Epidermal melanocyte (primary cell): ENCODE data around the gene GAS6.
"Not testable (repeated sequence)": the region's sequence is repeated elsewhere in the genome, so short reads cannot be mapped to it uniquely, and the experiment has no call there.

Experiments
- DNase-seq: peaks from one replicate; pipeline ENCODE4 v3.0.0; 2011; ENCODE audit warnings: low spot score; ENCODE audit not compliant: insufficient read length

Gene GAS6

DNA sequence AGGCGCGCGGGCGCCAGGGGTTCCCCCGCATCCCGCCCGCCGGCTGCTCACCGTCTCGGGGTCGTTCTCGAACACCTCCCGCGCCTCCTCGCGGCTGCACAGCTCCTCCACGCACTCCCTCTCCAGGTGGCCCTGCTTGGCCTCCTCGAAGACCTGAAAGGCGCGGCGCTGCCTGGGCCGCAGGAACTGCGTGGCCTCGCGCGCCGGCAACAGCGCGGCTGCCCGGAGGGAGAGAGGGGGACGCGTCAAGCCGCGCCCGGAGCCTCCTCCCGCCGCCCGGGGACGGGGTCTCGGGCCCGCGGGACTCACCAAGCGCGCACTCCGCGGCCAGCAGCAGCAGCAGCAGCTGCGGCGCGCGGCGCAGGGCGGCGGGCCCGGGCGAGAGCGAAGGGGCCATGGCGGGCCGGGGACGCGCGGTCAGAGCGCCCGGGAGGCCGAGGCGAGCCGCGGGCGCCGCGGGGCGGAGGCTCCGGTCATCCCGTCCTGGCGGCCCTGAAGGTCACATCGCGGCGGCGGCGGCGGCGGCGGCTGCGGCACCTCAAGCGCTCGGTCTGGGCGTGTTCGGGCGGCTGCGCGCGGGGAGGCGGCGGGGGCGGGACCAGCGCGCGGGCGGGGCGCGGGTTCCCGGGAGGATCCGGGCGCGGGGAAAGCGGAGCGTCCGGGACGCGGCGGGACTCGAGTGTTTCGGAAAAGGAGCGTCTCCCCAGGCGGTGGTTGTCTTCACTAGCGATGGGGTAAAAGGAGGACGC lies at the start of gene GAS6:
Gene GAS6, minus strand, starts transcription at position 553 of the 749 bp plus-strand sequence. Its CDS starts 156 bp downstream, at position 397.
- DNase-seq: peak; percentile 58

DNA sequence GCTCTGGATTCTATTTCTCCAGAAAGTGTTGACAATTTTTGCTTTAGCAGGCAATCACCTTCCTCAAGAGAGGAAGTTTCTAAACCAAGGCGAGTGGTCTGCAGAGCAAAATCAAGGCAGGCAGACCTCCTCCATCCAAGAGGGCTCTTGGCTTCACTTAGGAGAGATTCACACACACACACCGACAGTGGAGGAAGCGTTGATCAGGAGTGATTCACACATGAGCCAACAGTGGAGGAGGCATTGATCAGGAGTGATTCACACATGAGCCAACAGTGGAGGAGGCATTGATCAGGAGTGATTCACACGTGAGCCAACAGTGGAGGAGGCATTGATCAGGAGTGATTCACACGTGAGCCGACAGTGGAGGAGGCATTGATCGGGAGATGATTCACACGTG lies 49.5 kb upstream of the GAS6 start:
- not testable (repeated sequence) for DNase-seq

DNA sequence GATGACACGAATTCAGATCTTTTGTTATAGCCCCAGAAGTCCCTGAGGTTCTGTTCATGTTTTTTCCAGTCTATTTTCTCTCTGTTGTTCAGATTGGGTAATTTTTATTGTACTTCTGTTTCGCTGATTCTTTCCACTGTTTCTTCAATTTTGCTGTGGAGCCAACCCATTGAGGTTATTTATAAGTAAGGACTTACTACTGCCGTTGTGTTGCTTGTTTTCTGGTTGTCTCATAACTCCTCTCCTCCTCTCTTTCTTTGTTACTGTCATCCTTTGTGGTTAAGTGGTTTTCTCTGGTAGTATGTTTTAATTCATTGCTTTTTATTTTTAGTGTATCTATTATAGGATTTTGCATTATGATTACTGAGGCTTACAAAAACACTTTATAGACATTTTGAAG lies 48.7 kb upstream of the GAS6 start:
- DNase-seq: no peak

DNA sequence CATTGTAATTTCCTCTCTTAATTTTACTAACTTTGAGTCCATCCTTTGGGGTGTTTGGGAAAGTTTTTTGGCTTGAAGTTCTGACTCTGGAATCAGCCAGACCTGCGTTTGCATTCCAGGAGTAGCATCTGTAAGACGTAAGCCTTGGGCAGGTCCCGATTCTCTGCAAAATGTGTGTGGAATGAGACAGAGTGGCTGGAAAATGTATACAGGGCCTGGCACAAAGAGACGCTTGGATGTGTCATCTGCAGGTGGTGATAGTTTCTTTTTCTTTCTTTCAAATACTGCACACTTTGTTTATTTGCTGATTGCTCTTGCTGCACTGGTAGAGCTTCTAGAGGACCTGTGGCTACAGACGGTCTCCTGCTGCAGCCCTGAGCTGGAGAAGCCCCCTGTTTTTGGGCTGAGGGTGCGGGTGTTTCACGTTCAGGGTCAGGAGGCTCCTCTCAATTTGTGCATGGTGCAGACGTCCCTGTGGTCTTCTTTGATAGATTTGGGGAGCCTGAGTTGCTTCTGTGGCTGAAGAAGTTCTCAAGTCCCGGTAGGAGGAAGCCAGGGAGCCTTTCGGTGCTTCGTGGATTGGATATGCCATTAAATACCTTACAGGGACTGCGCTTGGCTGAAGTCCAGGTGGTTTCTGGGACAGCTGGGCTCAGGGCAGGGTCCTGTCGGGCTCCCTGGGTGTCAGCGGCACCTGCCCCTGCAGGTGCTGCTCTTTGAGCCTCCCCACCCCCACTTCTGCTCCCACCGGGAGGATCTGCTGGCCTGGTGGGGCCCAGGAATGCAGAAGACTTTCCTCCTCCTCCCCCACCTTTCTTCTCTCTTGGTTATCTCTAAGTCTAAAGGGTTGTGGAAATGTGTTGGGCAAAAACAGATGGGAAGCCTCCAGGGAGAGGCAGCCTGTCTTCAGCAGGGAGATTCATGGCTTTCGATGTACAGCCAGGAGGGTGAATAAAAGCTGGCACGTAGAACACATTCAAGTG lies 44.0 kb upstream of the GAS6 start:
- no peak for DNase-seq

DNA sequence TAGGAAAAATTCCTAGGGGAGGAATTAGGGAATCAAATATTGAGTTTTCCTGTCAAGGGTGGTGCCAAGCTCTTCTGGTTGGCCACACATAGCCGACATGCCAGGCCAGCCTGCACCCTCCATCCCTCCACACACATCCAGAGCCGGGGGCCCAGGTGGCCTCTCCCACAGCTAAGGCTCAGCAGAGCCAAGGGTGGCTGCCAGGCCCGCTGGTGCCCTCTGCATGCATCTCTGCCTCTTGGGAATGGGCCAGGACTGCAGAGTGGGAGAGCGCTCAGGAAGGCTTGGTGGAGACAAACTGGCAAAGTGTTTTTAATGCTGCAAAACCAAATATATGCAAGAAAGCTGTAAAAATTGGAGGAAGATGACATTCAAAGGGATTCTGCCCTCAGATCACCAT lies 42.7 kb upstream of the GAS6 start:
- DNase-seq: no peak

DNA sequence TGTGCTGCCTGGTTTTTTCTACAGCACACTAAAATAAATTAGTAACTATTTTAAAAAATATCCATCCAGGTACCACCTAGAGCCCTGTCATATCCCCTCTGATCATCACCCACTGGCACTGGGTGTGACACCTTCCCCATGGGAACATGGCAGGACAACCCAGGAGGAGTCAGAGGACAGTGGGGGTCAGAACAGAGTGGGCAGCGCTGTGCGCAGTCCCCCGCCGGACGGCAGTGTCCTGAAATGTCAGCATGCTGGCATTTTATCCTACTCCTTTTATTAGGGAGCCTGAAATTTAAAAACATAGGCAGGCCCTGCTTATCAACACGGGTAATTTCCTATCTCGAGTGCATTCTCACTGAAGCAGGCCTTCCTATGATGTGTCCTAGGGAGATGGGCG lies 42.1 kb upstream of the GAS6 start:
- DNase-seq: no peak

DNA sequence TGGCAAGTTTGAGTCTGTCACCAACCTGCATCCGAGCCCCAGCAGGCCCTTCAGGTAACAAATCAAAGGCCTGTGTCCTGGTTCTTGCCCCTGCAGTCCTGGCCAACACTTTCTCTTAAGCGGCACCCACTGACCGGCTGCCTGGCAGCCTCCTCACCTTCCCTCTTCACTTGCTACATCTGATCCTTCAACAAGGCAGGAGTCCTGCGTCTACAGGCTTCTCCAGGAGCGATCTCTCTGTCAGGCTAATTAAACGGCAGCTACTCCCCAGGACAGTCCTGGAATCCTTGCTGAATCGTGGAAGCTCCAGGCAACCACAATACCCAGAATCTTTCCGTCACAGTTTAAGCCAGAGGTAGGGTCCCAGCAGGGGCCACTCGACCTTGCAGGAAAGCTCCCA lies 41.1 kb upstream of the GAS6 start:
- DNase-seq: no peak

DNA sequence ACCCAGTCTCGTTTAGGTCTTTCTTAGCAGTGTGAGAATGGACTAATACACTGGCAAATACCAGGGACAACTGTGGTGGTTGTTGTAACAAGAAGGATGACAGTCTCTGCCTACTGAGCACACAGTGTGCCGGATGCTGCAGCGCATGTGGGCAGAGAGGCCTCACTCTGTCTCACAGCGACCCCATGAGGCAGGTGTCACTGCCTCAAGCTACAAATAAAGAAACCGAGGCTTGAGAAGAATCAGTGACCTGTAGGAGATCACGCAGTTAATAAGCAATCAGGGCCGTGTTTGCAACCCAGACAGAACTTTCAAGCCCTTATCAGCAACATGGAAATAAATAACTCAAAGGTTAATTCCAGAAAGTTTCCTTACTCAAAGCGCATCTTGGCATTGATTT lies 40.5 kb upstream of the GAS6 start:
- DNase-seq: no peak

DNA sequence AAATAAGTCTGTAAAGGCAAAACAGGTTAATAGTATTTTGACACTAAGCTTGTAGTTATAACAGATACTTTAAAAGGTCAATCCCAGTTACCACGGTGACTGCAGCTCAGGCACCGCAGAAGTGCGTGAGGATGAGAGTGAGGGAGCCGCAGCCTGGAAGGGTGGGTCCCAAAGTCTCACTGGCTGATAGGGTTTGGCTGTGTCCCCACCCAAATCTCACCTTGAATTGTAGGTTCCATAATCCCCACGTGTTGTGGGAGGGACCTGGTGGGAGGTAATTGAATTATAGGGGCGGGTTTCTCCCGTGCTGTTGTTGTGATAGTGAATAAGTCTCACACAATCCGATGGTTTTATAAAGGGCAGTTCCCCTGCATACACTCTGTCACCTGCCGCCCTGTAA lies 40.0 kb upstream of the GAS6 start:
- no peak for DNase-seq

DNA sequence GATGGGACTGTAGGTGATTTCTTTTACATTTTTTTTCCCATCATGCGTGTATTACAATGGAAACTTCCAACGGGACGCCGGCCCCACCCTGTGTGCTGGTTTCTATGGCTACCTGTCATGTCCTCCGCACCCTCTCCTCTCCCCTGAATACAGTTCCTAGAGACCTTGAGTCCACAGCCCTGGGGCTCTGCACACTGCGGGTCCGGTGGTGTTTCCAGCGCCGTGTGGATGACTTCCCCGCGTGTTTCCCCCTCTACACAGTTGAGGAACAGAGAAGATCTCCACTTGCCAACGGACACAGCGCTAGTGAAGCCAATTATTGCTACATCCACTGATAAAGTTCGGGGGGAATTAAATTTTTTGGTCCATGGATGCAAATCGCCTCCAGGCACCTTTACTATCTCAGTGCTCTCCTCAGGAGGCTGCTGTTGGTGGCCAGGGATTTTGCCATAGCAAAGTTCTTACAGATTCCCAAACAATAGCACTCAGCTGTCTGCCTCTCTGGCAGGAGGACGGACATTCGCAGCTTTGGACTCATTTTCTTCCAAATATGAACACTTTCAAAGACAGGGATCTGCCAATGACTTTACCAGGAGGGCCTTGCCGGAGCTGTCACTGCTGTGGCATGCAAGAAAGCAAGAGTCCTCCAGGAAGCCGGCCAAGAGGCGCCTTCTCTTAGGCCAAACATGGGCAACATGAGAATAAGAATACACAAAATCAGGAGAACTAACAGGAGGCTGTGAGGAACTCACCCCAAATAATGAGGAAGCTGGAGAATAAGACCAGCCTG lies 39.3 kb upstream of the GAS6 start:
- DNase-seq: no peak

DNA sequence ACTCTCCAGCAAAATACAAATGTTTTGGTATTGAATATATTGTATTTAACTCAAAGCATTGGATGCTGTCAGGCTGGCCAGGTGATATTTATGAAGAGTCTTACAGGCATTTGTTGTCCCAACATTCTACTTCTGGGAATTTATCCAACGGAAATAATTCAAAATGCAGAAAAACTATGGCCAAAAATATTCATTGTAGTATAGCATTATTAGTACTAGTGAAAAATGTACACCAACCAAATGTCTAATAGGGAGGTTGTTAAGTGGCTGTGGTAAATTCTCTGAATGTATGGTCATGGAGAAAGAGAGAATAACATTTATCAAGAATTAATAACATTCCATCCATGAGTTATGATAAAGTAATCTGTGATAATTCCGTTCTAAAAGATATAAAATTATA lies 38.6 kb upstream of the GAS6 start:
- no peak for DNase-seq

DNA sequence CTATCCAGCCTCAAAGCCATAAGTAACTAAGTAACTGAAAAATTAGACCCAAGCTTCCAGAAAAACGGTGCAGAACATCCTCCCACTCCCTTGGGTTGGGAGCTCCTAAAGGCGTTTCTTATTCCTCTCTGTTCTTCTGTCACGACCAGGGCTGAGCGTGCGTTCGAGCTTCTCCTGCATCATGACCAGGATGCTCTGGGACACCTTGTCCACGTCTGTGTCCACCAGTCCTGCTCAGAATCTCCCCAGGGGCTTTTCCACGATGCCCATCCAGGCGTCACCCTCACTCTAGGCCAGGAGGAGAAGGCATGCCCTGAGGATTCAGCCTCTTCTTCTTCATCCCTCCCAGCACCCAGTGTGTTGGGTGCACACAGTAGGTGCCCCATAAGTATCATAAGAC lies 37.8 kb upstream of the GAS6 start:
- no peak for DNase-seq

DNA sequence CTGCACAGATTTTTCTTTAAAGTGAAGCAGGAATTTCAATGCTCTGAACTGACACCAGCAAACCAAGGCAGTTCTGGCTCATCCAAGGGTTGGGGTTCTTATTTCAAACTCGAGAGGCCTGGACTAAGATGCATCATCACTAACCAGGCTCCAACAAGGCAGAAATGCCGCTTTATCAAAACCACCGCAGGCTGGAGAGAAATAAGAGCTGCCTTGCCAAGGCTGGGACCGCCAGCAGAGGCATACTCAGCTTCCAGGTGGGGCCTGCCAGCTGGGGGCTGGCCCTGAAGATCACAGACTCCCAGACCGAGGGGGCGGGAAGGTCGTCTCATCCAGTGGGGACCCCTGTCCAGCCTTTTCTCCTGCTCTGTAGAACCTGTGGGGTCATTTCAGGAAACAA lies 37.4 kb upstream of the GAS6 start:
- no peak for DNase-seq

DNA sequence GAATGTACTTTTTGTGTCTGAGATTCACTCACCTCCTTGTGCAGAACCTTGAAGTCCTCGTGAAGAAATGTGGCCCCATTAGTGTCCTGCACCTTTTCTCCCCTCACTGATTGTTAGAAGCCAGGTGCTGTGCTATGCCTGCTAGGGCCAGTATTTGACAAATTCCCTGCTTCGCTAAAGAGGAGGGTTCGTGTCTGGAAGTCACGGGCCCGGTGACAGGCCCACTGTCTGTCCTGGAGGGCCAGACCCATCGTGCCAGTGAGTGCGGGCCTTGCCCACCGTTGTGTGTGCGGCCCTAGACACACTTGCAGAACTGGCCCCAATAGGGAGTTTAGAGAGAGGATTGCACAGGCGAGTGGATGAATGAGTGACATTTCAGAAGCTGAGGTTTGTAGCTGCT lies 36.8 kb upstream of the GAS6 start:
- no peak for DNase-seq

DNA sequence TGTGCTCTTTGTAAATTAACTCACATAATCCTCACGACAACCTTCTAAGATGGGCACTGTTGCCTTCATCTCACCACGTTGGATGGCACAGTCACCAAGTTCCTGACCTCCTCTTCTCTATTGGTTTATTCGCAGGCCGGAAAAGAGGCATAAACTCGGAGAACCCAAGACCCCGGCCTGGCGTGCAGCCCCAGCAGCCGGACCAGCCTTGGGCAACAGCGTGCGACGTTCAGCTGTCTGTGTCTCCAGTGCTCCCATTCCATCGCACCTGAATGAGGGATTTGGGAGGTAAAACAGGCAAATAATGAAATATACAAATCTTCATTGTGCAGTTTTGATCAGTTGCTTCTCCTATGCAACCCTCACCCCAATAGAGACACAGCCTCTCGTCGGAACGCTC lies 34.5 kb upstream of the GAS6 start:
- no peak for DNase-seq

DNA sequence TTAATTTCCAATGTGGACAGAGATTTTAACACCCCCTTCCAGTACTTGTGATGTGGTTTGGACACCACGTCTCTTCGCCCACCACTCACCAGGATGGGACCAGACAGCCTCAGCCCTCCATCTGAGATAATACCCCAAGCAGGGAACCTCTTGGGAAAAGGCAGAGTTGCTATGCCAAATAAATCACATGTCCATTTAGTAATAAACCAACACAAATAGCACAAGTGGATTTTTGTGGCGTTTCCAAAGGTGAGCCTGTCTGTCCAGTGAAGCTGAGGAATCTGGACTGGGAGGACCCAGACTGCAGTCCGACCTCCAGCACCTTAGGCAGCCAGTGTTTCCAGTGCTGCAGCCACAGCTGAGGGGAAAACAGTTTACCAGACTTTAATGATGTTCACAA lies 34.1 kb upstream of the GAS6 start:
- no peak for DNase-seq

DNA sequence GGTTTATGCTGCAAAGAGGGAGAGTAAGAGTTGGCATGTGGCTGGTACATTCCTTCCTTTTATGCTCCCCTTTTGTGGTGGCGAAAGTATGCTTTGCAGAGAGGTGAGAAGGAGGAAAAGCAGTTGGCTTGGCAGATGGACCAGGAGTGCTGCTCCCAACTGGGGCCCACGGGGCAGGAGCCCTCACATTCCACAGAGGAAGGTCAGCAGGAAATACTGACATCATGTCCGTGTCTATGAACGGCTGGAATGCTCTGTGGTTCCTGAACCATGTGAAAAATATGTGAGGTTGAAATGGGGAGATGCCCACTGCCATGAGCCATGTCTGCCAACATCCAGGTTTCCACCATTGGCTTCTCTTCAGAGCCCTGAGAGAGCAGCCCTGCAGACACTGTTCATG lies 33.3 kb upstream of the GAS6 start:
- peak; percentile 69 for DNase-seq

DNA sequence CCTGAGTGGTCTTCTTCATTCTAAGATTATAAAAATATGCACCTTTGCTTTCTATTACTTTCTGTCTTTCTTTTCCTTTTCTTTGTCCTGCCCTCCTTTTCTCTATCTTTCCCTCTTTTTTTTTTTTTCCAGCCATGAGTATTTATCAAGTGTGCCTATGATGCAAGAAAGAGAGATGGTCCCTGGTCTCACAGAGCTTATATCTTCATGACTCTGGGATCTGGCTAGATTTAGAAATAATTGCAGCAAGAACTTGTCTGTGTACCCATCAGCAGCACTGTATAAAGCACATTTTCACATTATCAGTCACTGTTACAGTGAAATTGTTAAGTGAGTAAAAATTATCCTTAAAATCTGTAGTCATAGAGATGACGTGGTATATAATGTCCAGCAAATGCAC lies 31.6 kb upstream of the GAS6 start:
- no peak for DNase-seq

DNA sequence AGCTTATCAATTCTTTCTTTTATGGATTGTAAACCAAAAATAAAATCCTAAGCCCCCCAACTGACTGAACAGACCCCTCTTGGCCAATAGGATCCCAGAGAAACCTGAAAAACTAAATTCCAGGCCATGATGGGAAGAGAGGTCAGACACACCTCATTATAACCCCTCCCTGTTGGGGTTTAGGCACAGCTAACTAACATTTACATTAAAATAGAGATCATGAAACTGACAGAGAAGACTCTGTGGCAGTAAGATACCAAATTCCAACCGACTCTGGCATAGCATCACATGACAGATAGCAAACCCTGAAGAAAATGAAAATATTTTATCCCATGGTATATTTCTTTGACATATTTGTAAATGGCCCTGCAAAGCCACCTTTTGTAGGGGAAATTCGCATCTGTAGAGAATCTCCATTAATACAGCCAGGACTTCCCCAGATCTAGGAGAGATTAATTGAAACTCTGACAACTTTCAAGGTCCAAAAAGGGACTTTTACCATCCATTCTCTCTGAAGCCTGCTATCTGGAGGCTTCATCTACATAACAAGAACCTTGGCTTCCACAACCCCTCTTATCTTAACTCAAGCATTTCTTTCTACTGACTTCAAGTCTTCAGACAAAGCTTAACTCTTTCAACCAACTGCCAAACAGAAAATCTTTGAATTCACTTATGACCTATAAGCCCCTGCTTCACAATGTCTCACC lies 27.1 kb upstream of the GAS6 start:
- no peak for DNase-seq

DNA sequence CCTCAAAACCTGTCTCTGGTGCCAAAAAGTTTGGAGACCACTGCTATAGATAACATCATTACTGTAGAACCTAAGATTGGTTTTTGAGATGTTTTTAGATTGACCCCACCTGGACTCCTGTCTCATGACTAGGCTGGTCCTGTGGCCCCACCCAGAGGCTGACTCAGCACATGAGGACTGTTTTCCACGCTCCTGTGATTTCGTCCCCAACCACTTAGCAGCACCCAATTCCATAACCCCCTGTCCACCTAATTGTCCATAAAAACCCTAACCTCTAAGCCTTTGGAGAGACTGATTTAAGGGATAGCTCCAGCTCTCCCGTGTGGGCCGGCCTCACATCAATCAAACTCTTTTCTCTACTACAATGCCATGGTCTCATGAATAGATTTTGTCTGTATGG lies 25.6 kb upstream of the GAS6 start:
- DNase-seq: no peak

DNA sequence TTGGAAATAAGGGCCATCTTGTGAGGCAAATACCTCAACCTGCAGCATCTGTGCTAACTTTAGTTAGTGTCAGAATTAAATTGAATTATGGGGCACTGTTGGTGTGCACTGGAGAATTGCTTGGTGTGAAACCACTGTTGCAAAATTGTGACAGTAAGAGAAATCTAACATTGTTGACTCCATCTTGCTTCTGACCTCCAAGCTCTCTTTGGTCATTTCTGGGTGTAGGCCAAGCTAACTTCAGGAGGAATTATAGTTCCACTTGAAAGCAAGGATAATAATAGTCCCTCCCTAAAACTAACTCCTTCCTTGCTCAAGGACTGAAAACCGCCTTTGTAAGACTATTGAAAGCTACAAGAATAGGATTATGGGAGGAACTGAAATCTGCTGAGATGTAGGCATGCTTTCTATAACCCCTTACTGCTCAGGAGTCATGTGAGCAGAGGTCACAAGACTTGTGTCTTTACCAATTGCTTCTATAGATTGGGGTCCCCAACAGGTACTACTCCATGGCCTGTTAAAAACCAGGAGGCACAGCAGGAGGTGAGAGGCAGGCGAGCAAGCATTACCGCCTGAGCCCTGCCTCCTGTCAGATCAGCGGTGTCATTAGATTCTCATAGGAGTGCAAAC lies 24.9 kb upstream of the GAS6 start:
- DNase-seq: no peak
